H1 (cell line): Measurements from ENCODE around the gene BPIFB2. TPM values are rescaled to one million over a fixed set of nuclear protein-coding genes. Genes with fewer than 3 reads are reported as not detected.

Experiments
- CTCF ChIA-PET: fragments of 300-600 bp; sonication (Branson Sonifier 250); formaldehyde crosslinking; loops from one replicate; lab custom pipeline; 2021; ENCODE audit not compliant: partially characterized antibody; lab: Charles Lee
- POLR2A ChIA-PET: fragments of 300-600 bp; sonication (Branson Sonifier 250); formaldehyde crosslinking; loops from one replicate; lab custom pipeline; 2021; ENCODE audit warnings: inconsistent platforms; ENCODE audit not compliant: partially characterized antibody; lab: Charles Lee
- DNase-seq, 2 experiments: peaks; one replicate each; pipeline versions ENCODE4 v3.0.0 to v3.0.0-alpha.2; 2010 to 2022; ENCODE audit warnings: low spot score in 2 of 2, low read depth in 1 of 2, mixed read lengths in 1 of 2
- FAIRE-seq: peaks from 2 replicates; lab custom pipeline; 2011; peaks lifted over from hg19 to GRCh38; lab: Jason Lieb, UNC
- H2AFZ ChIP-seq: 2 replicates; pipeline ENCODE4 v1.8.1; 2012; ENCODE audit warnings: low read length, inconsistent platforms
- H2AK5ac ChIP-seq: 2 replicates; pipeline ENCODE4 v1.6.1; 2013; ENCODE audit warnings: low read depth, low read length
- H2BK120ac ChIP-seq: replicated peaks from 2 replicates; pipeline ENCODE3; 2013; ENCODE audit warnings: low read depth, low read length, inconsistent platforms
- H2BK12ac ChIP-seq: 2 replicates; pipeline ENCODE4 v1.6.1; 2013; ENCODE audit warnings: low read depth, low read length
- H2BK15ac ChIP-seq: 2 replicates; pipeline ENCODE4 v1.6.1; 2013; ENCODE audit warnings: low read length
- H2BK20ac ChIP-seq: 2 replicates; pipeline ENCODE4 v1.6.1; 2013; ENCODE audit warnings: low read length
- H2BK5ac ChIP-seq: 2 replicates; pipeline ENCODE4 v1.6.1; 2013; ENCODE audit warnings: low read depth, low read length
- H3K14ac ChIP-seq: 2 replicates; pipeline ENCODE4 v1.6.1; 2013; ENCODE audit warnings: inconsistent platforms; ENCODE audit not compliant: insufficient read length
- H3K18ac ChIP-seq: 2 replicates; pipeline ENCODE4 v1.6.1; 2013; ENCODE audit warnings: low read length; ENCODE audit errors: extremely low read depth
- H3K23ac ChIP-seq: 2 replicates; pipeline ENCODE4 v1.6.1; 2013; ENCODE audit warnings: inconsistent platforms; ENCODE audit not compliant: insufficient read length
- H3K23me2 ChIP-seq: 2 replicates; pipeline ENCODE4 v1.6.1; 2013; ENCODE audit warnings: low read depth, low read length
- H3K27ac ChIP-seq: 2 replicates; pipeline ENCODE4 v1.6.1; 2011; ENCODE audit warnings: low read depth, low read length, inconsistent platforms
- H3K27me3 ChIP-seq, 4 experiments: replicated peaks in 1 of 4; 1 replicate in 1 of 4; 2 replicates in 3 of 4; pipeline versions ENCODE4 v1.6.1 to v1.8.1; 2011 to 2013; ENCODE audit warnings: low read length in 3 of 4, mild to moderate bottlenecking in 3 of 4, inconsistent platforms in 2 of 4, mixed read lengths in 2 of 4, moderate library complexity in 1 of 4; ENCODE audit not compliant: control insufficient read depth in 3 of 4, insufficient read depth in 3 of 4; ENCODE audit errors: extremely low read depth in 1 of 4
- H3K36me3 ChIP-seq, 4 experiments: 2 replicates each; pipeline versions ENCODE4 v1.6.1 to v1.8.1; 2011 to 2013; ENCODE audit warnings: mild to moderate bottlenecking in 4 of 4, low read length in 3 of 4, moderate library complexity in 2 of 4, control low read depth in 1 of 4, inconsistent platforms in 1 of 4; ENCODE audit not compliant: insufficient read depth in 4 of 4, control insufficient read depth in 2 of 4
- H3K4ac ChIP-seq: replicated peaks from 2 replicates; pipeline ENCODE3; 2013; ENCODE audit warnings: low read length, low read depth, mixed read lengths, inconsistent platforms; ENCODE audit not compliant: insufficient read length
- H3K4me1 ChIP-seq, 4 experiments: replicated peaks in 1 of 4; 1 replicate in 1 of 4; 2 replicates in 3 of 4; pipeline versions ENCODE4 v1.6.1 to v1.8.1; 2011 to 2013; ENCODE audit warnings: low read length in 3 of 4, inconsistent platforms in 2 of 4, mixed read lengths in 1 of 4; ENCODE audit not compliant: insufficient read depth in 4 of 4, control insufficient read depth in 3 of 4
- H3K4me2 ChIP-seq, 2 experiments: 2 replicates each; pipeline versions ENCODE4 v1.6.1 to v1.8.1; 2011 to 2013; ENCODE audit warnings: low read depth in 2 of 2, low read length in 2 of 2, control low read depth in 1 of 2, inconsistent platforms in 1 of 2, mild to moderate bottlenecking in 1 of 2; ENCODE audit not compliant: insufficient read depth in 1 of 2
- H3K4me3 ChIP-seq, 4 experiments: fragments of 200-600, 300-600 bp in 1 of 4; sonication (generic), shearing (Covaris generic), sonication (Bioruptor Twin) in 1 of 4; 2 replicates each; pipeline versions ENCODE4 v1.5.1 to v1.8.1; 2011 to 2016; ENCODE audit warnings: low read length in 4 of 4, low read depth in 3 of 4, control low read depth in 2 of 4, inconsistent platforms in 2 of 4, mild to moderate bottlenecking in 2 of 4, mixed read lengths in 1 of 4, moderate library complexity in 1 of 4; ENCODE audit not compliant: insufficient read depth in 2 of 4; ENCODE audit errors: extremely low read depth in 1 of 4
- H3K56ac ChIP-seq: replicated peaks from 2 replicates; pipeline ENCODE3; 2013; ENCODE audit warnings: low read depth, mild to moderate bottlenecking, mixed read lengths, low read length, inconsistent platforms; ENCODE audit not compliant: insufficient read length
- H3K79me1 ChIP-seq: 2 replicates; pipeline ENCODE4 v1.6.1; 2013; ENCODE audit warnings: low read depth, low read length, control low read depth
- H3K79me2 ChIP-seq, 2 experiments: 2 replicates each; pipeline versions ENCODE4 v1.6.1 to v1.8.1; 2012 to 2013; ENCODE audit warnings: low read length in 2 of 2, mild to moderate bottlenecking in 2 of 2, inconsistent platforms in 1 of 2; ENCODE audit not compliant: insufficient read depth in 2 of 2, control insufficient read depth in 1 of 2
- H3K9ac ChIP-seq, 4 experiments: replicated peaks in 1 of 4; 1 replicate in 1 of 4; 2 replicates in 3 of 4; pipeline versions ENCODE4 v1.6.1 to v1.8.1; 2011 to 2013; ENCODE audit warnings: low read depth in 3 of 4, low read length in 3 of 4, control low read depth in 2 of 4, mild to moderate bottlenecking in 2 of 4, moderate library complexity in 2 of 4, inconsistent platforms in 1 of 4; ENCODE audit errors: extremely low read depth in 1 of 4
- H3K9me3 ChIP-seq, 2 experiments: 2 replicates each; pipeline versions ENCODE4 v1.6.1 to v1.8.1; 2012 to 2013; ENCODE audit warnings: mild to moderate bottlenecking in 2 of 2, moderate library complexity in 2 of 2, control low read depth in 1 of 2, inconsistent platforms in 1 of 2, low read depth in 1 of 2, low read length in 1 of 2, mixed read lengths in 1 of 2; ENCODE audit not compliant: insufficient read depth in 2 of 2
- H4K20me1 ChIP-seq, 2 experiments: replicated peaks in 1 of 2; 2 replicates each; pipeline versions ENCODE3 to v1.8.1; 2011 to 2013; ENCODE audit warnings: inconsistent platforms in 2 of 2, low read length in 2 of 2, mild to moderate bottlenecking in 1 of 2; ENCODE audit not compliant: insufficient read depth in 2 of 2, control insufficient read depth in 1 of 2
- H4K5ac ChIP-seq: 2 replicates; pipeline ENCODE4 v1.6.1; 2013; ENCODE audit warnings: low read length, low read depth, mixed read lengths, inconsistent platforms; ENCODE audit not compliant: insufficient read length
- H4K8ac ChIP-seq: 2 replicates; pipeline ENCODE4 v1.8.0; 2013; ENCODE audit warnings: mild to moderate bottlenecking, moderate library complexity, low read length, inconsistent platforms; ENCODE audit not compliant: insufficient read depth; ENCODE audit errors: extremely low read depth
- H4K91ac ChIP-seq: replicated peaks from 2 replicates; pipeline ENCODE3; 2013; ENCODE audit warnings: low read length, mixed read lengths, inconsistent platforms; ENCODE audit not compliant: insufficient read length
- KDM5A ChIP-seq: fragments of 200-600 bp; IDR thresholded peaks from 2 replicates; pipeline ENCODE4 v1.7.1; 2012; ENCODE audit warnings: mild to moderate bottlenecking, low read length, inconsistent platforms, mixed read lengths
- SIN3A ChIP-seq, 2 experiments: IDR thresholded peaks in 1 of 2; conservative IDR thresholded peaks in 1 of 2; 2 replicates each; pipeline ENCODE4 v1.6.1; 2011 to 2012; ENCODE audit warnings: low read length in 2 of 2, improper control_type of control experiment in 1 of 2, low read depth in 1 of 2, mild to moderate bottlenecking in 1 of 2
- WGBS, 2 experiments: shearing (Covaris generic) in 1 of 2; methylation state at CpG; one replicate each; pipeline versions ENCODE4 v1.1.6 to v1.1.7; 2013 to 2015; ENCODE audit warnings: low lambda C conversion rate in 2 of 2, mixed read lengths in 2 of 2, inconsistent platforms in 1 of 2, low coverage in 1 of 2, missing lambda C conversion rate in 1 of 2; ENCODE audit not compliant: insufficient replicate concordance in 2 of 2, insufficient coverage in 1 of 2, insufficient read length in 1 of 2; ENCODE audit errors: extremely low coverage in 1 of 2, missing lambda C conversion rate in 1 of 2; 5-methylcytosine and 5-hydroxymethylcytosine counted together
- polyA plus RNA-seq, 7 experiments: library from polyadenylated mRNA; depleted of rRNA in 3 of 7; stranded (reverse) in 5 of 7; unstranded in 2 of 7; fragments of >200 nt in 5 of 7; fragments of 200-250 nt in 2 of 7; gene quantifications; 1 replicate in 5 of 7; 2 replicates in 1 of 7; 4 replicates in 1 of 7; pipeline versions ENCODE4 v1.2.1 to v1.2.3, GENCODE V29; 2011 to 2013; ENCODE audit warnings: missing spikeins in 2 of 7, mixed read lengths in 2 of 7
- total RNA-seq: library from RNA; stranded (reverse); fragmentation: NEBNext Ultra II Directional; extraction: Animal tissue kit (Norgen Biotek cat#: 25700); gene quantifications from 2 replicates; pipeline ENCODE4 v1.2.1, GENCODE V29; 2021
- TF ChIP-seq, protein P1 (sequence below): IDR thresholded peaks from 2 replicates; pipeline ENCODE4 v1.6.1; 2012; ENCODE audit warnings: low read length, inconsistent platforms

The BPIFB2 gene
- total and polyA plus RNA-seq, 2 of the 8 experiments (the other 6 are each of a cell fraction or from before 2014, with no cell fraction given), result not detected

DNA sequence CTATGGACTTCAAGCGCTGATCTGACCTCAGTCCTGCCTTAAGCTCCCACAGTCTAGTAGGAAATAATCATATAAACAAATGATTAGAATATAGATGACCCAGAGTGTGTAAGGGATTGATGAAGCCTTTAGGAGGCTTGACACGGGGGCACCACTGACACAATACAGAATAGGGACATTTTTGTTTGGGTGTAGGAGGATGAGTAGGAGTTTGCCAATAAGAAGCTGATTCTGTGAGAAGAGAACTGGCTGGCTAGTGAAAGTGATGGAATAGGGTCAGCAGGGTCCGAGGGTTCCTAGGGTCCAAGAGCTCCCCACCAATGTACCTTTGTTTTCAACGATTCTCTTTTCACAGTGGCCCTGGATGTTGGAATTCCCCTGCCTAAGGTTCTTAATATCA lies 64.9 kb downstream of the BPIFB2 start:
- H3K4me2 ChIP-seq, result no peak overlapping the region
- FAIRE-seq, result no peak
- POLR2A ChIA-PET, result interaction anchor here (0.6 to 1.0 kb wide), 2 partner anchors 14 to 30 kb away, joined by 3 read pairs; no protein-coding TSS in a partner anchor

More for the DNA sequence above, 64.9 kb downstream of the BPIFB2 start:
- H2BK15ac ChIP-seq, result no peak overlapping the region
- no peaks in the 10 kb centered on the region for H3K79me1 ChIP-seq
- H3K23me2 ChIP-seq, result peaks cover 5% of the 10 kb centered on the region; the same call in 1 of the 2 replicates
- H4K91ac ChIP-seq, result no peak overlapping the region
- no peak overlapping the region for H4K5ac ChIP-seq
- peaks cover 0 to 2% of the 10 kb centered on the region in 2 experiments for H4K20me1 ChIP-seq
- no peak overlapping the region for H4K8ac ChIP-seq
- no peaks in the 10 kb centered on the region for H3K79me2 ChIP-seq
- no peak overlapping the region for H3K56ac ChIP-seq
- no peaks in the 10 kb centered on the region for H3K27me3 ChIP-seq
- H3K9ac ChIP-seq, result no peak overlapping the region
- H3K23ac ChIP-seq, result no peak overlapping the region
- H3K4ac ChIP-seq, result no peak overlapping the region
- WGBS, 2 experiments, result 87% methylated on average over 4 of the region's 4 CpGs; no CpG with 5 or more reads in 1 of the 2 experiments
- no peak overlapping the region for H2AFZ ChIP-seq
- no peak overlapping the region for H2BK120ac ChIP-seq
- no peaks in the 10 kb centered on the region for H3K36me3 ChIP-seq
- no peak overlapping the region for H2BK20ac ChIP-seq
- H2BK5ac ChIP-seq, result no peak overlapping the region
- no peaks in the 10 kb centered on the region for H3K9me3 ChIP-seq
- DNase-seq, result no peak
- H3K27ac ChIP-seq, result no peak overlapping the region
- H3K18ac ChIP-seq, result no peak overlapping the region
- CTCF ChIA-PET, result interaction anchor here (0.6 to 2.0 kb wide), 5 partner anchors 22 to 170 kb away, joined by 3 to 7 read pairs (median 4); no protein-coding TSS in a partner anchor
- no peak overlapping the region for H3K4me3 ChIP-seq
- no peak for TF ChIP-seq SIN3A (conservative IDR thresholded peaks at IDR 0.05 in 1 of 2, IDR thresholded peaks at IDR 0.05 in 1 of 2; ENCODE audit: low read depth in 1 of 2, low read length in 2 of 2)
- no peak for TF ChIP-seq KDM5A
- TF ChIP-seq, protein P1, sequence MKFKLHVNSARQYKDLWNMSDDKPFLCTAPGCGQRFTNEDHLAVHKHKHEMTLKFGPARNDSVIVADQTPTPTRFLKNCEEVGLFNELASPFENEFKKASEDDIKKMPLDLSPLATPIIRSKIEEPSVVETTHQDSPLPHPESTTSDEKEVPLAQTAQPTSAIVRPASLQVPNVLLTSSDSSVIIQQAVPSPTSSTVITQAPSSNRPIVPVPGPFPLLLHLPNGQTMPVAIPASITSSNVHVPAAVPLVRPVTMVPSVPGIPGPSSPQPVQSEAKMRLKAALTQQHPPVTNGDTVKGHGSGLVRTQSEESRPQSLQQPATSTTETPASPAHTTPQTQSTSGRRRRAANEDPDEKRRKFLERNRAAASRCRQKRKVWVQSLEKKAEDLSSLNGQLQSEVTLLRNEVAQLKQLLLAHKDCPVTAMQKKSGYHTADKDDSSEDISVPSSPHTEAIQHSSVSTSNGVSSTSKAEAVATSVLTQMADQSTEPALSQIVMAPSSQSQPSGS, result no peak
- TF ChIP-seq, all 59 proteins: peak for 0
- no peak overlapping the region for H2AK5ac ChIP-seq
- H3K4me1 ChIP-seq, result no peaks in the 10 kb centered on the region
- H2BK12ac ChIP-seq, result no peak overlapping the region
- H3K14ac ChIP-seq, result no peak overlapping the region
